COLO668 (cell line): ENCODE data around the gene AQP5.

Source experiments
- DNase-seq: peaks from one replicate; lab custom pipeline; 2025; ENCODE audit not compliant: unreplicated experiment; lab: John Stamatoyannopoulos, UW

Gene AQP5

GRCh38 chr12:49932023-49932422, 29.6 kb upstream of the AQP5 start:
- DNase-seq: no peak

GRCh38 chr12:49932533-49933130, 29.0 kb upstream of the AQP5 start:
- no peak for DNase-seq

- DNase-seq: no peak
These were observed 27.9 kb upstream of the AQP5 start for GRCh38 chr12:49933796-49934195.

GRCh38 chr12:49934505-49934904, 27.2 kb upstream of the AQP5 start:
- no peak for DNase-seq

- no peak for DNase-seq
These were observed 24.7 kb upstream of the AQP5 start for GRCh38 chr12:49936925-49937324.

- no peak for DNase-seq
These were observed 23.9 kb upstream of the AQP5 start for GRCh38 chr12:49937639-49938300.

- no peak for DNase-seq
These were observed 22.4 kb upstream of the AQP5 start for GRCh38 chr12:49939307-49939706.

- DNase-seq: no peak
These were observed 22.0 kb upstream of the AQP5 start for GRCh38 chr12:49939707-49940106.

- DNase-seq: no peak
These were observed 19.8 kb upstream of the AQP5 start for GRCh38 chr12:49941556-49942511.

GRCh38 chr12:49942512-49942893, 19.2 kb upstream of the AQP5 start:
- no peak for DNase-seq

GRCh38 chr12:49942921-49943624, 18.6 kb upstream of the AQP5 start:
- no peak for DNase-seq

- DNase-seq: no peak
These were observed 18.1 kb upstream of the AQP5 start for GRCh38 chr12:49943625-49943960.

GRCh38 chr12:49944046-49944445, 17.6 kb upstream of the AQP5 start:
- no peak for DNase-seq

GRCh38 chr12:49944718-49945117, 17.0 kb upstream of the AQP5 start:
- no peak for DNase-seq

GRCh38 chr12:49945394-49946080, 16.1 kb upstream of the AQP5 start:
- DNase-seq: peak; percentile 49

GRCh38 chr12:49946086-49946485, 15.6 kb upstream of the AQP5 start:
- DNase-seq: no peak

- no peak for DNase-seq
These were observed 15.2 kb upstream of the AQP5 start for GRCh38 chr12:49946497-49946896.

GRCh38 chr12:49947593-49948226, 14.0 kb upstream of the AQP5 start:
- DNase-seq: no peak

GRCh38 chr12:49948866-49949845, 12.5 kb upstream of the AQP5 start:
- DNase-seq: no peak
